Mononuclear cell (primary cell): ENCODE measurements around the gene MOGAT1. TPM values are rescaled to one million over a fixed set of nuclear protein-coding genes. Genes with fewer than 3 reads are reported as not detected.
"Not testable (repeated sequence)": the region's sequence is repeated elsewhere in the genome, so short reads cannot be mapped to it uniquely, and the experiment has no call there.

Experiments
- H3K27me3 ChIP-seq: 2 replicates; pipeline ENCODE4 v1.6.0; 2011; ENCODE audit warnings: low read length, control low read depth; ENCODE audit not compliant: insufficient read depth
- H3K4me1 ChIP-seq: 2 replicates; pipeline ENCODE4 v1.5.1; 2011; ENCODE audit warnings: mild to moderate bottlenecking, low read length, control low read depth; ENCODE audit not compliant: insufficient read depth
- H3K4me3 ChIP-seq: 2 replicates; pipeline ENCODE4 v1.5.1; 2011; ENCODE audit warnings: mild to moderate bottlenecking, low read length, moderate library complexity
- H3K9me3 ChIP-seq: 2 replicates; pipeline ENCODE4 v1.5.1; 2011; ENCODE audit warnings: low read depth, mild to moderate bottlenecking, control low read depth, low read length
- total RNA-seq: library from RNA; depleted of rRNA; stranded (reverse); fragments of >200 nt; gene quantifications from one replicate; pipeline ENCODE4 v1.2.3, GENCODE V29; 2012

Gene MOGAT1
- total RNA-seq, 1 donor = not detected

GRCh38 chr2:222713002-222713401, 41.5 kb downstream of the MOGAT1 start:
- no peaks in the 10 kb centered on the region for H3K27me3 ChIP-seq
- H3K4me3 ChIP-seq = no peak overlapping the region
- H3K4me1 ChIP-seq = peaks cover 21% of the 10 kb centered on the region
- no peaks in the 10 kb centered on the region for H3K9me3 ChIP-seq

DNA sequence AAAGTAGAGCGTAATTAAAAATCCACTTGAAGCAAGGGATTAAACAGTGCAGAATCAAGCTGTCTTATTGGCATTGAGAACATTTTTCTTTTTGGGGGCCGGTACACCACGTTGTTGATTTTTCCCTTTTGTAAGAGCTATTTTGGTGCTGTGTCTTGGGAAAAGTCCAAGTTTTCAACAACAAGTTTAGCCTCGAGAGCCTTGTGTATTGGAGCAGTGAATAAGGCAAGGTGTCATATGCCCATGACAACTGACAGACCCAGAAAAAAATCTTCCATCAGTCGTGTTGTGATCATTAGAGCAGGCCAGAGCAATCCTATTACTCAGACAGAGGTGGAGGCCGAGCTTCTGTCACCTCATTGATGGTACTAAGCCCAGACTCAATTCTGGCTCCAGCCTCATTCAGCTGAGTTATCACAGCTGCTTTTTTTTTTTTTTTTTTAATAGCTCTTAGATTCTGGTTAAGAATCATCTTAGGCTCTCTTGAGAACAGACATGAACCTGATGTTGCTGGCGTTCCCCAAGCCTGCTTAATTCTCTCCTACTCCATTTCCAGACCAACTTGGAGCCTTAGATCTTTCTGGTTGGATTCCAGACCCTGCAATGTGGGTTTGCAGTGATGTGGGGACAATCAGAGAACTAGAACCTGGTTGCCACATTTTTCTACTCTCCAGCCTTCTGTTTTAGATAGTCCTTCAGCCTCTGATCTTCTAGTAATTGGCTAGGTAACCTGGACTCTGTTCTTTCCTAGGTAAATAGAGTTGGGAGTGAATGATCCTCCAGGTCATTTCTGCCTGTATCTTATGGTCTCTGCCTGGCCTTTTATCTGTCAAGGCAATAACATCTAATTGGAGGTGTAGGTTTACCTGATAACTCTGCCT, 43.1 kb downstream of the MOGAT1 start:
- H3K27me3 ChIP-seq = no peaks in the 10 kb centered on the region
- H3K4me3 ChIP-seq = no peak overlapping the region
- H3K9me3 ChIP-seq = no peaks in the 10 kb centered on the region
- H3K4me1 ChIP-seq = peaks cover 10% of the 10 kb centered on the region

DNA sequence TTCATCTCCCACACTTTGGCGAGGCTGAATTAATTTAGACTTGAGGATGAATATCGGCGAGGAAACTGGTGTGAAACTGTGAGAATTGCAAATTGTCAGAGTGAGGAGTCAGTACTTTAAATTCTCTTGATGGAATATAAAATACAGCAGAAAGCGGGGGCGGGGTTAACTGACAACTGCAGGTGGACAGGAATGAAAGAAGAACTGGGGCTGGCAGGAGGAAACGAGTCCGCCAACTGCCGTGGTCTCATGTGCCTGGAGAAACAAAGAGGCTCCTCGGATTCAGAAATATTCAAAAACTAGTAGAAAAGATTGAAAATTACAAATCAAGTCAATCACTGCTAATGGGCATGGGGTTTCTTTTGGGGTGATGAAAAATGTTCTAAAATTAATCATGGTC, 44.3 kb downstream of the MOGAT1 start:
- Histone ChIP-seq H3K4me3 (no peak overlapping the region), H3K9me3 (no peaks in the 10 kb centered on the region), H3K4me1 (peaks cover 9% of the 10 kb centered on the region), H3K27me3 (no peaks in the 10 kb centered on the region)

GRCh38 chr2:222719787-222720186, 48.3 kb downstream of the MOGAT1 start:
- not testable (repeated sequence) for H3K4me1 ChIP-seq, H3K4me3 ChIP-seq, H3K27me3 ChIP-seq, H3K9me3 ChIP-seq

GRCh38 chr2:222721597-222721996, 50.1 kb downstream of the MOGAT1 start:
- H3K9me3 ChIP-seq, H3K4me1 ChIP-seq, H3K4me3 ChIP-seq: not testable (repeated sequence)

GRCh38 chr2:222722327-222722946, 51.0 kb downstream of the MOGAT1 start:
- H3K9me3 ChIP-seq = no peaks in the 10 kb centered on the region
- H3K4me1 ChIP-seq = no peaks in the 10 kb centered on the region
- no peak overlapping the region for H3K4me3 ChIP-seq
- no peaks in the 10 kb centered on the region for H3K27me3 ChIP-seq

More at GRCh38 chr2:222721597-222721996, 50.1 kb downstream of the MOGAT1 start:
- not testable (repeated sequence) for H3K27me3 ChIP-seq

GRCh38 chr2:222724208-222724607, 52.8 kb downstream of the MOGAT1 start:
- H3K4me1 ChIP-seq = no peaks in the 10 kb centered on the region
- H3K9me3 ChIP-seq = no peaks in the 10 kb centered on the region
- no peaks in the 10 kb centered on the region for H3K27me3 ChIP-seq
- H3K4me3 ChIP-seq = no peak overlapping the region

DNA sequence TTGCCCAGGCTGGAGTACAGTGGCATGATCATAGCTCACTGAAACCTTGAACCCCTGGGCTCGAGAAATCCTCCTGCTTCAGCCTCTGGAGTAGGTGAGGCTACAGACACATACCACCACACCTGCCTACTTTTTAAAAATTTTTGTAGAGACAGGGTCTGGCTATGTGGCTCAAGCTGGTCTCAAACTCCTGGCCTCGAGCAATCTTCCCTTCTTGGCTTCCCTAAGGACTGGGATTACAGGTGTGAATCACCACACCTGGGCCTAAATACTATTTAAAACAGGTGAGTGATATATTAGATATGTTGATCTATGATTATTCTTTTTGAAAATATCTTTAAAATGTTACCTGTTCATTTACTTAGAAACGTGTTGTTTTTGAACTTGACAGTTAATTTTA, 57.2 kb downstream of the MOGAT1 start:
- H3K27me3 ChIP-seq = no peaks in the 10 kb centered on the region
- peaks cover 15% of the 10 kb centered on the region for H3K4me1 ChIP-seq
- H3K4me3 ChIP-seq = no peak overlapping the region
- H3K9me3 ChIP-seq = no peaks in the 10 kb centered on the region

DNA sequence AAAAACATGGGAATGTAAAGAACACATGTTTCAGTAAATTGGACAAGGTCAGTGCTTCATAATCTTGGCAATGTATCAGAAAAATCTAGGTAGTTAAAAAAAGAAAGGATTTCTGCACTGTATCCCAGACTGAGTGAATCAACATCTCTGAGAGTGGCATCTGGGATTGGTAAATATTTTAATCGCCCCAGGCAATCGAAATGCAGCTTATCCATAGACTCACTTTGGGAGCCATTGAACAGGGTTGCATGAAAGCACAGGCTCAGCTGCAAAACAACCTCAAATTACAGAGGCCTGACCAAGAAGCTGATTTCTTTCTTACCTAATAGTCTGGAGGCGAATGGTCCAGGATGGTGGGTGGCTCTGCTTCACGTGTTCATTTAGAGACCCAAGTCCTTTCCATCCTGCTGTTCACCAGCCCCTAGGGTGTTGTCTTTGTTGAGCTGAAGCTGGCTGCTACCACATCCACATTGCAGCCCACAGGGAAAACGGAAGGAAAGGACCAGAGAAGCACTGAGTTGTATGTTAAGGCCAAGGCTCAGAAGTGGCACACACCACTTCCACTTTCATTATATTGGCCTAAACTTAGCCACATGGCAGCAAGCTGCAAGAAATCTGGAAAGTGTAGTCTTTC, 59.0 kb downstream of the MOGAT1 start:
- Histone ChIP-seq H3K27me3 (no peaks in the 10 kb centered on the region), H3K9me3 (no peaks in the 10 kb centered on the region), H3K4me1 (peaks cover 15% of the 10 kb centered on the region), H3K4me3 (no peak overlapping the region)

DNA sequence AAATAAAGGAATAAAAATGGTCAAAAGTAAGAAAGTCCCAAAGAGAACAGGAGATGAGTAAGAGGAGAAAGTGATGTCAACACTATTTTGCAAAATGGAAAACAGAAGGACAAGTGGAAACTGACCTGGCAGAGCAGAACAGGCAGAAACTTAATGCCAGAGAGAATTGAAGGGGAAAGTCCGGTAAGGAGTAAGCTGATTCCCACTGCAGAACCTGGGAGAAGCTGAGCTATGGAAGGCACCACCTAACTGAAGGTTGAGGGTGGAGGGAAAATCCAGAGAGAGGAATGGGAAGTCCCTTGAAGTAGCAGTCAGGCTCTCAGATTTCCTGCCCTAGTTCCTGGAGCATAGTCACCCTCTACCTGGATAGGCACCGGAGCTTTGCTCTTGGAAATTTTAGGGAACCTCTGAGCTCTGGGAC, 59.8 kb downstream of the MOGAT1 start:
- Histone ChIP-seq H3K27me3 (no peaks in the 10 kb centered on the region), H3K4me3 (no peak overlapping the region), H3K4me1 (peaks cover 15% of the 10 kb centered on the region), H3K9me3 (no peaks in the 10 kb centered on the region)

GRCh38 chr2:222732489-222733178, 61.2 kb downstream of the MOGAT1 start:
- Histone ChIP-seq H3K4me1 (peaks cover 15% of the 10 kb centered on the region), H3K4me3 (no peak overlapping the region), H3K9me3 (no peaks in the 10 kb centered on the region)

GRCh38 chr2:222733470-222733845, 62.0 kb downstream of the MOGAT1 start:
- Histone ChIP-seq H3K27me3 (no peaks in the 10 kb centered on the region), H3K4me3 (no peak overlapping the region), H3K4me1 (peaks cover 15% of the 10 kb centered on the region), H3K9me3 (no peaks in the 10 kb centered on the region)

More at GRCh38 chr2:222732489-222733178, 61.2 kb downstream of the MOGAT1 start:
- H3K27me3 ChIP-seq = no peaks in the 10 kb centered on the region

GRCh38 chr2:222733846-222734702, 62.6 kb downstream of the MOGAT1 start:
- no peaks in the 10 kb centered on the region for H3K9me3 ChIP-seq
- peaks cover 15% of the 10 kb centered on the region for H3K4me1 ChIP-seq

DNA sequence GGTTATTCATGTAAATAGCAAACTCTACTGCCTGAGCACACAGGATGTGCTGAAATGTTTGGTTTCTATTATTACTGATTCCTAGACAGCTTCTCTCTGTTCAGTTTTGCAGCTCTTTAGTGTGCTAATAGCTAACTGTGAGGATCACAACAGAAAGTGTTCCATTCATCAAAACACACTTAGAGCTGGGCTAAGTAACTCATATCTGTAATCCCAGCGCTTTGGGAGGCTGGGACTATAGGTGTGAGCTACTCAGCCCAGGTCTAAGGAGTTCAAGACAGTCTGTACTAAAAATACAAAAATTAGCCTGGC, 63.2 kb downstream of the MOGAT1 start:
- Histone ChIP-seq H3K27me3 (no peaks in the 10 kb centered on the region), H3K9me3 (no peaks in the 10 kb centered on the region), H3K4me1 (peaks cover 15% of the 10 kb centered on the region), H3K4me3 (no peak overlapping the region)

More at GRCh38 chr2:222733846-222734702, 62.6 kb downstream of the MOGAT1 start:
- Histone ChIP-seq H3K27me3 (no peaks in the 10 kb centered on the region), H3K4me3 (no peak overlapping the region)
